Panc1 (cell line): Measurements from ENCODE around the gene L3MBTL3. TPM values are rescaled to one million over a fixed set of nuclear protein-coding genes. Genes with fewer than 3 reads are reported as not detected.

Source experiments
- ATAC-seq: fragments of 200-7000 bp; cut with Tn5 transposase; 2 replicates; pipeline ENCODE4 v1.9.1; 2020; ENCODE audit warnings: mild to moderate bottlenecking, moderate library complexity
- Bru-seq: library from RNA; stranded (reverse); fragments of 400-500 nt; gene quantifications from one replicate; lab custom pipeline; 2021; lab: Mats Ljungman, UMichigan
- BruChase-seq, 2 experiments: library from RNA; stranded (reverse); fragments of 400-500 nt; gene quantifications; one replicate each; lab custom pipeline; 2021; lab: Mats Ljungman, UMichigan
- BruUV-seq: library from RNA; stranded (reverse); fragments of 400-500 nt; replicated peaks from 2 replicates; lab custom pipeline; 2021; lab: Mats Ljungman, UMichigan
- CTCF ChIA-PET: fragments of 300-600 bp; sonication (Branson Sonifier 250); formaldehyde crosslinking; loops from one replicate; lab custom pipeline; 2022; ENCODE audit warnings: antibody characterized with exemption; lab: Charles Lee
- POLR2A ChIA-PET: fragments of 300-600 bp; sonication (Branson Sonifier 250); formaldehyde crosslinking; loops from one replicate; lab custom pipeline; 2022; ENCODE audit warnings: antibody characterized with exemption; lab: Charles Lee
- DNase-seq: peaks from one replicate; pipeline ENCODE4 v3.0.0-alpha.2; 2010; ENCODE audit warnings: low read depth, low spot score
- H3K27ac ChIP-seq: 2 replicates; pipeline ENCODE4 v1.5.1; 2011; ENCODE audit warnings: mild to moderate bottlenecking, low read length, inconsistent platforms
- H3K27me3 ChIP-seq: fragments of 200-500 bp; sonication (Bioruptor generic); 2 replicates; pipeline ENCODE4 v1.6.0; 2014; ENCODE audit warnings: low read length, inconsistent platforms; ENCODE audit not compliant: control insufficient read depth, insufficient read depth
- H3K36me3 ChIP-seq: fragments of 200-500 bp; sonication (Bioruptor generic); 2 replicates; pipeline ENCODE4 v1.5.1; 2014; ENCODE audit warnings: inconsistent platforms, mild to moderate bottlenecking, low read length, moderate library complexity; ENCODE audit not compliant: control insufficient read depth, insufficient read depth
- H3K4me1 ChIP-seq: 2 replicates; pipeline ENCODE4 v1.5.1; 2011; ENCODE audit warnings: inconsistent platforms, mild to moderate bottlenecking, low read length, moderate library complexity; ENCODE audit not compliant: control insufficient read depth, insufficient read depth
- H3K4me3 ChIP-seq, 2 experiments: 2 replicates each; pipeline ENCODE4 v1.5.1; 2011 to 2012; ENCODE audit warnings: low read depth in 2 of 2, low read length in 2 of 2, mild to moderate bottlenecking in 2 of 2, inconsistent platforms in 1 of 2, moderate library complexity in 1 of 2
- H3K9me3 ChIP-seq: fragments of 200-500 bp; sonication (Bioruptor generic); 2 replicates; pipeline ENCODE4 v1.5.1; 2014; ENCODE audit warnings: low read depth, mild to moderate bottlenecking, inconsistent platforms, low read length, moderate library complexity; ENCODE audit not compliant: control insufficient read depth, insufficient read depth
- POLR2AphosphoS5 ChIP-seq: IDR thresholded peaks from 2 replicates; pipeline ENCODE4 v1.6.1; 2012; ENCODE audit warnings: mild to moderate bottlenecking, low read depth, low read length, moderate library complexity
- SIN3A ChIP-seq: IDR thresholded peaks from 2 replicates; pipeline ENCODE4 v1.6.1; 2012; ENCODE audit warnings: low read depth, mild to moderate bottlenecking, low read length, moderate library complexity, borderline replicate concordance; ENCODE audit not compliant: insufficient read depth
- TCF7L2 ChIP-seq: IDR thresholded peaks from 2 replicates; pipeline ENCODE4 v1.6.1; 2011; ENCODE audit warnings: mild to moderate bottlenecking, low read depth, low read length, inconsistent platforms
- in situ Hi-C: cut with HindIII; loops from 2 replicates; pipeline ENCODE4 v1.10.0; 2016; ENCODE audit warnings: low sequenced_read_pairs, low pct_unique_long_range_greater_than_20kb
- intact Hi-C: fragments of 100-400 bp; cut with micrococcal nuclease; formaldehyde crosslinking; loops from one replicate; pipeline ENCODE4 v1.10.0; 2022; ENCODE audit not compliant: unreplicated experiment
- long read RNA-seq: library from polyadenylated mRNA; unstranded; transcript quantifications from one replicate; pipeline ENCODE4 v2.0.0, GENCODE V29; 2021; ENCODE audit not compliant: unreplicated experiment
- polyA plus RNA-seq: library from polyadenylated mRNA; unstranded; fragments of >200 nt; gene quantifications from one replicate; pipeline ENCODE4 v1.2.1, GENCODE V29; 2012; ENCODE audit warnings: missing spikeins; ENCODE audit not compliant: insufficient read length
- total RNA-seq: library from RNA; stranded (reverse); gene quantifications from one replicate; pipeline ENCODE4 v1.2.1, GENCODE V29; 2021; ENCODE audit not compliant: unreplicated experiment
- TF ChIP-seq, protein P1 (sequence below): fragments of 450-650 bp; IDR thresholded peaks from 2 replicates; pipeline ENCODE4 v1.5.1; 2017; ENCODE audit warnings: mild to moderate bottlenecking
- TF ChIP-seq, protein P2 (sequence below), 2 experiments: IDR thresholded peaks; 2 replicates each; pipeline ENCODE4 v1.6.1; 2011 to 2012; ENCODE audit warnings: low read depth in 2 of 2, control low read depth in 1 of 2, low read length in 1 of 2, mild to moderate bottlenecking in 1 of 2, moderate library complexity in 1 of 2; ENCODE audit not compliant: insufficient read depth in 1 of 2

Gene L3MBTL3
- 4.2 TPM for total RNA-seq
- polyA plus RNA-seq: 2.0 TPM
- percentile 47 among the genes with signal in this experiment for Bru-seq, nascent RNA
- BruChase-seq, experiment 1, labeled RNA remaining after a 2-hour chase: percentile 40 among the genes with signal in this experiment
- percentile 40 among the genes with signal in this experiment for BruChase-seq, experiment 2, labeled RNA remaining after a 6-hour chase
- long read RNA-seq, partial matches to known transcripts: 3 of 3 reads
- long read RNA-seq, other reads (novel, unspliced or antisense): 0 of 3 reads

DNA sequence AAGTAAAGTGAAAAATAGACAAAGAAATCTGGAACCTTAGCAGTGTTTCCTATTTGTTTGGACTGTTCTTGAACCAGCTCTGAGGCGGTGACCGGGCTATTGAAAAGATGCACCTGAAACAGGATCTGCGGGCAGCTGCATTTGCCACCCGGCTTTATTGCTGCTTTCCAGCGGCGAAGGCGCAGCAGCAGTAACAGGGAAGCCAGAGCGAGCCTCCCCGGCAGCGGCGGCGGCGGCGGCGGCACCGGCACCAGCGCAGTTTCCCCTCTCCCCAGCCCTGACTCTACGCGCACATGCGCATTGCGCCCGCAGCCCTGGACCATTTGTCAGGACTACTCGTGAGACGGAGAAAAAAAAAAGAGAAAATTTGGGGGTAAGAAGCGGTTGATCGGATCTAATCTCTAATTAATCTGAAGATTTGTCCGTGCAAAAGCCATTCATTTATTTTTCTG is at the start of gene L3MBTL3:
TSS of gene L3MBTL3 (plus strand) at position 290 of the 452 bp plus-strand sequence. CDS start 24,119 bp downstream, outside the sequence.
- ATAC-seq (peak; percentile 91), DNase-seq (peak; percentile 22)
- ChIA-PET POLR2A (no interaction called here), CTCF (no interaction called here)
- TF ChIP-seq, protein P1, sequence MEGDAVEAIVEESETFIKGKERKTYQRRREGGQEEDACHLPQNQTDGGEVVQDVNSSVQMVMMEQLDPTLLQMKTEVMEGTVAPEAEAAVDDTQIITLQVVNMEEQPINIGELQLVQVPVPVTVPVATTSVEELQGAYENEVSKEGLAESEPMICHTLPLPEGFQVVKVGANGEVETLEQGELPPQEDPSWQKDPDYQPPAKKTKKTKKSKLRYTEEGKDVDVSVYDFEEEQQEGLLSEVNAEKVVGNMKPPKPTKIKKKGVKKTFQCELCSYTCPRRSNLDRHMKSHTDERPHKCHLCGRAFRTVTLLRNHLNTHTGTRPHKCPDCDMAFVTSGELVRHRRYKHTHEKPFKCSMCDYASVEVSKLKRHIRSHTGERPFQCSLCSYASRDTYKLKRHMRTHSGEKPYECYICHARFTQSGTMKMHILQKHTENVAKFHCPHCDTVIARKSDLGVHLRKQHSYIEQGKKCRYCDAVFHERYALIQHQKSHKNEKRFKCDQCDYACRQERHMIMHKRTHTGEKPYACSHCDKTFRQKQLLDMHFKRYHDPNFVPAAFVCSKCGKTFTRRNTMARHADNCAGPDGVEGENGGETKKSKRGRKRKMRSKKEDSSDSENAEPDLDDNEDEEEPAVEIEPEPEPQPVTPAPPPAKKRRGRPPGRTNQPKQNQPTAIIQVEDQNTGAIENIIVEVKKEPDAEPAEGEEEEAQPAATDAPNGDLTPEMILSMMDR: no peak
- TF ChIP-seq TCF7L2 (no peak), SIN3A (no peak), POLR2AphosphoS5 (no peak)
- TF ChIP-seq, protein P2, sequence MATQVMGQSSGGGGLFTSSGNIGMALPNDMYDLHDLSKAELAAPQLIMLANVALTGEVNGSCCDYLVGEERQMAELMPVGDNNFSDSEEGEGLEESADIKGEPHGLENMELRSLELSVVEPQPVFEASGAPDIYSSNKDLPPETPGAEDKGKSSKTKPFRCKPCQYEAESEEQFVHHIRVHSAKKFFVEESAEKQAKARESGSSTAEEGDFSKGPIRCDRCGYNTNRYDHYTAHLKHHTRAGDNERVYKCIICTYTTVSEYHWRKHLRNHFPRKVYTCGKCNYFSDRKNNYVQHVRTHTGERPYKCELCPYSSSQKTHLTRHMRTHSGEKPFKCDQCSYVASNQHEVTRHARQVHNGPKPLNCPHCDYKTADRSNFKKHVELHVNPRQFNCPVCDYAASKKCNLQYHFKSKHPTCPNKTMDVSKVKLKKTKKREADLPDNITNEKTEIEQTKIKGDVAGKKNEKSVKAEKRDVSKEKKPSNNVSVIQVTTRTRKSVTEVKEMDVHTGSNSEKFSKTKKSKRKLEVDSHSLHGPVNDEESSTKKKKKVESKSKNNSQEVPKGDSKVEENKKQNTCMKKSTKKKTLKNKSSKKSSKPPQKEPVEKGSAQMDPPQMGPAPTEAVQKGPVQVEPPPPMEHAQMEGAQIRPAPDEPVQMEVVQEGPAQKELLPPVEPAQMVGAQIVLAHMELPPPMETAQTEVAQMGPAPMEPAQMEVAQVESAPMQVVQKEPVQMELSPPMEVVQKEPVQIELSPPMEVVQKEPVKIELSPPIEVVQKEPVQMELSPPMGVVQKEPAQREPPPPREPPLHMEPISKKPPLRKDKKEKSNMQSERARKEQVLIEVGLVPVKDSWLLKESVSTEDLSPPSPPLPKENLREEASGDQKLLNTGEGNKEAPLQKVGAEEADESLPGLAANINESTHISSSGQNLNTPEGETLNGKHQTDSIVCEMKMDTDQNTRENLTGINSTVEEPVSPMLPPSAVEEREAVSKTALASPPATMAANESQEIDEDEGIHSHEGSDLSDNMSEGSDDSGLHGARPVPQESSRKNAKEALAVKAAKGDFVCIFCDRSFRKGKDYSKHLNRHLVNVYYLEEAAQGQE (IDR thresholded peaks at IDR 0.05; ENCODE audit: insufficient read depth in 1 of 2, low read depth in 2 of 2, low read length in 1 of 2): no peak
- H3K4me3 ChIP-seq: peak within 1 kb of the TSS; percentile 64 to 99
- no peaks in the 10 kb centered on the region for H3K4me1 ChIP-seq
- no peaks in the 10 kb centered on the region; the same call in 1 of the 2 replicates for H3K27me3 ChIP-seq
- no TSS peak for BruUV-seq
- no peaks in the 10 kb centered on the region for H3K36me3 ChIP-seq
- H3K27ac ChIP-seq: no peak within 1 kb of the TSS
- in situ Hi-C loops: no loop called here
- intact Hi-C loops: loop anchor here (5.0 kb wide), 1 partner anchor 1504 kb away; no protein-coding TSS in a partner anchor
- no peaks in the 10 kb centered on the region for H3K9me3 ChIP-seq

DNA sequence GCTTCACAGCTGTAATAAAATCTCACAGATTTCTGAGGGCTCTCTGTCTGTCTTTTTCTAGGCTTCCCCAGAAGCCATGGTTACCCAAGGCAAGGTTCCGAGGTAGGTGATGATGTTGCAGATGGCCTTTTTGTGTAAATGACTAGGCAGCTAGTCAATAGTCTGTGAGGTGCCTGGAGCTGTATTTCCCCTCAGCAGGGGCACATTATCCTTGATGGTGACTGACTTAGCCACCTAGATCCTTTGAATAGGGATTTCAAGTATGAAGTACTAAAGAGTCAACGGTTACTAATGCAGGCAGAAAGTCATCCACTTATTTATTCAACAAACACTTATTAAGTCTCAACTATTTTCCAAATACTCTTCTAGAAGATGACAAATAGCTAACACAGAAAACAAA is 49.3 kb upstream of the L3MBTL3 start:
- in situ Hi-C loops (no loop called here), intact Hi-C loops (no loop called here)
- H3K27ac ChIP-seq: no peak overlapping the region
- ChIA-PET POLR2A (no interaction called here), CTCF (no interaction called here)
- DNase-seq (no peak), ATAC-seq (no peak)
- no peaks in the 10 kb centered on the region for H3K36me3 ChIP-seq
- no peaks in the 10 kb centered on the region for H3K27me3 ChIP-seq
- H3K9me3 ChIP-seq: no peaks in the 10 kb centered on the region
- no peaks in the 10 kb centered on the region for H3K4me1 ChIP-seq
- BruUV-seq: no TSS peak
- TF ChIP-seq, protein P1: no peak
- TF ChIP-seq, protein P2 (IDR thresholded peaks at IDR 0.05; ENCODE audit: insufficient read depth in 1 of 2, low read depth in 2 of 2, low read length in 1 of 2): no peak
- H3K4me3 ChIP-seq: no peak overlapping the region
